GM23338 (cell line): ENCODE data around the gene PAK4. TPM values are rescaled to one million over a fixed set of nuclear protein-coding genes. Genes with fewer than 3 reads are reported as not detected.
A peak's percentile ranks its signal among the peaks of the same experiment; 100 is the strongest.

Experiments used
- ATAC-seq: fragments of 200-7000 bp; cut with Tn5 transposase; 3 replicates; pipeline ENCODE4 v1.9.1; 2020
- DNase-seq: peaks from one replicate; pipeline ENCODE4 v3.0.0-alpha.2; 2015; ENCODE audit warnings: low spot score
- H2AFZ ChIP-seq: fragments of 200-600 bp; sonication (generic); 2 replicates; pipeline ENCODE4 v1.8.0; 2016; ENCODE audit warnings: antibody characterized with exemption, mild to moderate bottlenecking, moderate library complexity
- H3F3A ChIP-seq: fragments of 200-600 bp; sonication (generic); replicated peaks from 2 replicates; pipeline ENCODE4 v1.8.0; 2017; ENCODE audit warnings: antibody characterized with exemption, mixed run types, low read depth
- H3K27ac ChIP-seq: fragments of 200-600 bp; sonication (generic); 2 replicates; pipeline ENCODE4 v1.6.1; 2016; ENCODE audit warnings: low read depth
- H3K27me3 ChIP-seq: fragments of 200-600 bp; sonication (generic); 2 replicates; pipeline ENCODE4 v1.8.0; 2016; ENCODE audit warnings: mild to moderate bottlenecking, mixed run types, moderate library complexity; ENCODE audit not compliant: insufficient read depth
- H3K36me3 ChIP-seq: fragments of 200-600 bp; sonication (generic); 2 replicates; pipeline ENCODE4 v1.8.0; 2016; ENCODE audit warnings: mild to moderate bottlenecking; ENCODE audit not compliant: insufficient read depth
- H3K4me1 ChIP-seq: fragments of 200-600 bp; sonication (generic); 2 replicates; pipeline ENCODE4 v1.8.0; 2016; ENCODE audit warnings: mild to moderate bottlenecking, moderate library complexity; ENCODE audit not compliant: insufficient read depth
- H3K4me2 ChIP-seq: fragments of 200-600 bp; sonication (generic); 2 replicates; pipeline ENCODE4 v1.7.1; 2017; ENCODE audit warnings: mixed run types
- H3K4me3 ChIP-seq: fragments of 200-600 bp; sonication (generic); 2 replicates; pipeline ENCODE4 v1.6.1; 2016; ENCODE audit warnings: mixed run types
- H3K79me2 ChIP-seq: fragments of 200-600 bp; sonication (generic); replicated peaks from 2 replicates; pipeline ENCODE4 v1.8.0; 2017; ENCODE audit warnings: mild to moderate bottlenecking; ENCODE audit not compliant: insufficient read depth
- H3K9me2 ChIP-seq: fragments of 200-600 bp; sonication (generic); 2 replicates; pipeline ENCODE4 v1.8.0; 2017; ENCODE audit not compliant: insufficient read depth
- H4K20me1 ChIP-seq: fragments of 200-600 bp; sonication (generic); replicated peaks from 2 replicates; pipeline ENCODE4 v1.8.0; 2017; ENCODE audit warnings: mild to moderate bottlenecking; ENCODE audit not compliant: insufficient read depth
- H3K27ac Mint-ChIP-seq: 2 replicates; pipeline ENCODE4 v1.8.0; 2020; ENCODE audit warnings: inconsistent platforms, mild to moderate bottlenecking, moderate library complexity, mixed read lengths
- H3K27me3 Mint-ChIP-seq: 3 replicates; pipeline ENCODE4 v1.8.0; 2022; ENCODE audit warnings: low read depth, mild to moderate bottlenecking, moderate library complexity, mixed read lengths, inconsistent platforms; ENCODE audit not compliant: insufficient read depth, poor library complexity
- H3K36me3 Mint-ChIP-seq: 3 replicates; pipeline ENCODE4 v1.8.0; 2021; ENCODE audit warnings: low read depth, mild to moderate bottlenecking, inconsistent platforms, moderate library complexity, mixed read lengths
- H3K4me1 Mint-ChIP-seq: 3 replicates; pipeline ENCODE4 v1.8.0; 2020; ENCODE audit warnings: mild to moderate bottlenecking, inconsistent platforms, mixed read lengths
- H3K4me3 Mint-ChIP-seq: 3 replicates; pipeline ENCODE4 v1.8.0; 2021; ENCODE audit warnings: moderate library complexity, mild to moderate bottlenecking, inconsistent platforms, mixed read lengths
- H3K9me3 Mint-ChIP-seq: 3 replicates; pipeline ENCODE4 v1.8.0; 2020; ENCODE audit warnings: moderate library complexity, mild to moderate bottlenecking, inconsistent platforms, mixed read lengths
- CREB1 ChIP-seq: fragments of 250-450 bp; sonication (Bioruptor Pico); IDR thresholded peaks from 2 replicates; pipeline ENCODE4 v1.5.0; 2020; ENCODE audit warnings: low read depth, mild to moderate bottlenecking, moderate library complexity
- CTCF ChIP-seq, 2 experiments: fragments of 200-600 bp in 1 of 2; sonication (generic) in 1 of 2; conservative IDR thresholded peaks; 2 replicates each; pipeline versions ENCODE4 v1.5.1 to v1.6.1; 2016 to 2017; ENCODE audit warnings: antibody characterized with exemption in 2 of 2, low read depth in 2 of 2, mild to moderate bottlenecking in 2 of 2, moderate library complexity in 1 of 2
- ETS1 ChIP-seq: IDR thresholded peaks from 2 replicates; pipeline ENCODE4 v1.6.1; 2016; ENCODE audit warnings: antibody characterized with exemption
- EZH2 ChIP-seq: fragments of 200-600 bp; sonication (generic); IDR thresholded peaks from one replicate; pipeline ENCODE4 v1.8.0; 2017; ENCODE audit warnings: antibody characterized with exemption, mild to moderate bottlenecking, low read depth; ENCODE audit not compliant: unreplicated experiment
- EZH2phosphoT487 ChIP-seq: fragments of 200-600 bp; sonication (generic); IDR thresholded peaks from one replicate; pipeline ENCODE4 v1.8.1; 2018; ENCODE audit warnings: antibody characterized with exemption; ENCODE audit not compliant: unreplicated experiment
- JUNB ChIP-seq: IDR thresholded peaks from one replicate; pipeline ENCODE4 v1.6.1; 2016; ENCODE audit warnings: antibody characterized with exemption; ENCODE audit not compliant: unreplicated experiment
- NANOG ChIP-seq: IDR thresholded peaks from 2 replicates; pipeline ENCODE4 v1.6.1; 2016; ENCODE audit warnings: antibody characterized with exemption, borderline replicate concordance
- POLR2AphosphoS5 ChIP-seq: IDR thresholded peaks from 2 replicates; pipeline ENCODE4 v1.6.1; 2016; ENCODE audit warnings: antibody characterized with exemption, low read depth
- REST ChIP-seq: IDR thresholded peaks from one replicate; pipeline ENCODE4 v1.6.1; 2018; ENCODE audit warnings: antibody characterized with exemption; ENCODE audit not compliant: unreplicated experiment
- STAT1 ChIP-seq: IDR thresholded peaks from one replicate; pipeline ENCODE4 v1.6.1; 2016; ENCODE audit warnings: antibody characterized with exemption; ENCODE audit not compliant: unreplicated experiment
- ZNF114 ChIP-seq: fragments of 250-450 bp; sonication (Bioruptor Pico); IDR thresholded peaks from 2 replicates; pipeline ENCODE4 v1.5.0; 2020; ENCODE audit warnings: mild to moderate bottlenecking, moderate library complexity
- ZNF331 ChIP-seq: fragments of 250-450 bp; sonication (Bioruptor Pico); IDR thresholded peaks from 2 replicates; pipeline ENCODE4 v1.5.0; 2020; ENCODE audit warnings: low read depth, mild to moderate bottlenecking, moderate library complexity
- ZNF462 ChIP-seq: fragments of 250-450 bp; sonication (Bioruptor Pico); IDR thresholded peaks from 2 replicates; pipeline ENCODE4 v1.5.0; 2020; ENCODE audit warnings: mild to moderate bottlenecking, moderate library complexity
- polyA plus RNA-seq: library from polyadenylated mRNA; unstranded; fragments of >200 nt; fragmentation: Nextera tagmentation; extraction: Ambion mirVana; gene quantifications from 2 replicates; pipeline ENCODE4 v1.2.1, GENCODE V29; 2016
- total RNA-seq: library from RNA; depleted of rRNA; stranded (reverse); fragments of >200 nt; shearing (Covaris generic); gene quantifications from 2 replicates; pipeline ENCODE4 v1.2.3, GENCODE V29; 2014

The PAK4 gene
- total and polyA plus RNA-seq, 2 experiments from 2014 or later = 28.7 to 35.4 TPM

- H3K27ac Mint-ChIP-seq = peak overlapping the region; percentile 30
- Histone ChIP-seq H4K20me1 (peaks cover 3% of the 10 kb centered on the region; the same call in 1 of the 2 replicates), H3F3A (no peaks in the 10 kb centered on the region), H3K4me2 (no peak overlapping the region), H3K9me2 (no peaks in the 10 kb centered on the region), H3K4me1 (peaks cover 17% of the 10 kb centered on the region), H3K4me3 (no peak overlapping the region), H3K27me3 (no peaks in the 10 kb centered on the region), H3K36me3 (no peaks in the 10 kb centered on the region), H3K79me2 (peaks cover 40% of the 10 kb centered on the region), H2AFZ (no peak overlapping the region), H3K27ac (no peak overlapping the region)
- no peak overlapping the region for H3K4me3 Mint-ChIP-seq
- peaks cover 42% of the 10 kb centered on the region for H3K4me1 Mint-ChIP-seq
- ATAC-seq = no peak
- no peaks in the 10 kb centered on the region; the same call in 1 of the 3 replicates for H3K9me3 Mint-ChIP-seq
- peaks cover 11% of the 10 kb centered on the region for H3K27me3 Mint-ChIP-seq
- no peak for DNase-seq
- TF ChIP-seq CTCF (conservative IDR thresholded peaks at IDR 0.05; ENCODE audit: low read depth in 2 of 2) (no peak), ZNF114 (CRISPR knock-in tag) (no peak), CREB1 (no peak), ZNF462 (CRISPR knock-in tag) (no peak), EZH2 (no peak), ZNF331 (CRISPR knock-in tag) (no peak), NANOG (no peak), ETS1 (no peak), REST (no peak), JUNB (no peak), EZH2phosphoT487 (no peak), STAT1 (no peak), POLR2AphosphoS5 (no peak)
- no peaks in the 10 kb centered on the region; the same call in 1 of the 3 replicates for H3K36me3 Mint-ChIP-seq
Measured at GRCh38 chr19:39157275-39157996, 31.9 kb downstream of the PAK4 start.
